Measurements from ENCODE around the gene PLEKHG4B.

PLEKHG4B gene

GRCh38 chr5:136901-137300, 44.9 kb downstream of the PLEKHG4B start:
- Mint-ChIP-seq H3K27me3 (ENCODE audit: low read depth) (no peaks in the 10 kb centered on the region), H3K27ac (no peak overlapping the region), H3K36me3 (ENCODE audit: low read depth) (peaks cover 5% of the 10 kb centered on the region), H3K4me3 (no peak overlapping the region), H3K9me3 (peaks cover 7% of the 10 kb centered on the region), H3K4me1 (no peaks in the 10 kb centered on the region)
- TF ChIP-seq CTCF (IDR thresholded peaks at IDR 0.05; ENCODE audit: unreplicated experiment in 3 of 3): no peak

- Mint-ChIP-seq H3K9me3 (peaks cover 1% of the 10 kb centered on the region), H3K4me1 (no peaks in the 10 kb centered on the region), H3K27me3 (ENCODE audit: low read depth) (no peaks in the 10 kb centered on the region), H3K36me3 (ENCODE audit: low read depth) (peaks cover 12% of the 10 kb centered on the region), H3K27ac (no peak overlapping the region), H3K4me3 (no peak overlapping the region)
- no peak for TF ChIP-seq CTCF (IDR thresholded peaks at IDR 0.05; ENCODE audit: unreplicated experiment in 3 of 3)
Observed at GRCh38 chr5:137741-138140, 45.8 kb downstream of the PLEKHG4B start.

- no peak overlapping the region for H3K4me3 Mint-ChIP-seq
- H3K4me1 Mint-ChIP-seq: no peaks in the 10 kb centered on the region
- peaks cover 6% of the 10 kb centered on the region for H3K36me3 Mint-ChIP-seq (ENCODE audit: low read depth)
- H3K9me3 Mint-ChIP-seq: no peaks in the 10 kb centered on the region
- peaks cover 5% of the 10 kb centered on the region for H3K27me3 Mint-ChIP-seq (ENCODE audit: low read depth)
- no peak overlapping the region for H3K27ac Mint-ChIP-seq
- no peak for TF ChIP-seq CTCF (IDR thresholded peaks at IDR 0.05; ENCODE audit: unreplicated experiment in 3 of 3)
Observed at GRCh38 chr5:138936-139335, 47.0 kb downstream of the PLEKHG4B start.

- Mint-ChIP-seq H3K36me3 (ENCODE audit: low read depth) (peaks cover 12% of the 10 kb centered on the region), H3K4me3 (no peak overlapping the region), H3K9me3 (peaks cover 3% of the 10 kb centered on the region), H3K27ac (no peak overlapping the region), H3K4me1 (no peaks in the 10 kb centered on the region), H3K27me3 (ENCODE audit: low read depth) (peaks cover 5% of the 10 kb centered on the region)
- TF ChIP-seq CTCF (IDR thresholded peaks at IDR 0.05; ENCODE audit: unreplicated experiment in 3 of 3): no peak
Observed at GRCh38 chr5:139579-140442, 47.8 kb downstream of the PLEKHG4B start.

GRCh38 chr5:140443-140829, 48.5 kb downstream of the PLEKHG4B start:
- H3K4me1 Mint-ChIP-seq: no peaks in the 10 kb centered on the region
- no peak for TF ChIP-seq CTCF (IDR thresholded peaks at IDR 0.05; ENCODE audit: unreplicated experiment in 3 of 3)
- peaks cover 14% of the 10 kb centered on the region for H3K36me3 Mint-ChIP-seq (ENCODE audit: low read depth)

GRCh38 chr5:141211-141610, 49.2 kb downstream of the PLEKHG4B start:
- H3K4me3 Mint-ChIP-seq: no peak overlapping the region
- no peak for TF ChIP-seq CTCF (IDR thresholded peaks at IDR 0.05; ENCODE audit: unreplicated experiment in 3 of 3)

More at GRCh38 chr5:140443-140829, 48.5 kb downstream of the PLEKHG4B start:
- H3K9me3 Mint-ChIP-seq: peaks cover 3% of the 10 kb centered on the region
- no peak overlapping the region for H3K27ac Mint-ChIP-seq
- peaks cover 5% of the 10 kb centered on the region for H3K27me3 Mint-ChIP-seq (ENCODE audit: low read depth)
- H3K4me3 Mint-ChIP-seq: no peak overlapping the region

More at GRCh38 chr5:141211-141610, 49.2 kb downstream of the PLEKHG4B start:
- H3K36me3 Mint-ChIP-seq (ENCODE audit: low read depth): peaks cover 16% of the 10 kb centered on the region
- H3K27me3 Mint-ChIP-seq (ENCODE audit: low read depth): peaks cover 5% of the 10 kb centered on the region
- H3K9me3 Mint-ChIP-seq: peaks cover 3% of the 10 kb centered on the region
- no peaks in the 10 kb centered on the region for H3K4me1 Mint-ChIP-seq
- H3K27ac Mint-ChIP-seq: no peak overlapping the region
